Vagina (tissue), 2 donors: ENCODE measurements around the gene FLT4. TPM values are rescaled to one million over a fixed set of nuclear protein-coding genes. Genes with fewer than 3 reads are reported as not detected.

Experiments
- DNase-seq, 2 donors: peaks; one replicate each; pipeline ENCODE4 v3.0.0-alpha.2; 2017; ENCODE audit errors: extremely low spot score in 2 of 2
- H3K27ac ChIP-seq: fragments of 200-600 bp; sonication (generic); one replicate; pipeline ENCODE4 v1.5.1; 2019
- H3K27me3 ChIP-seq: fragments of 200-600 bp; sonication (generic); one replicate; pipeline ENCODE4 v1.5.1; 2019
- H3K36me3 ChIP-seq, 2 donors: fragments of 200-600 bp; sonication (generic); one replicate each; pipeline ENCODE4 v1.5.1; 2017 to 2019
- H3K4me1 ChIP-seq: fragments of 200-600 bp; sonication (generic); one replicate; pipeline ENCODE4 v1.5.1; 2019
- H3K4me3 ChIP-seq, 2 donors: fragments of 200-600 bp; sonication (generic); 1 replicate in 1 of 2; 2 replicates in 1 of 2; pipeline ENCODE4 v1.5.1; 2016 to 2019
- H3K9me3 ChIP-seq: fragments of 200-600 bp; sonication (generic); one replicate; pipeline ENCODE4 v1.5.1; 2019
- POLR2A ChIP-seq, 2 donors: fragments of 450-650 bp; IDR thresholded peaks; one replicate each; pipeline ENCODE4 v1.6.1; 2017; ENCODE audit warnings: antibody characterized with exemption in 2 of 2, mild to moderate bottlenecking in 2 of 2, moderate library complexity in 2 of 2
- POLR2AphosphoS5 ChIP-seq, 2 donors: sonication (generic); formaldehyde crosslinking; IDR thresholded peaks; one replicate each; pipeline ENCODE4 v1.9.0; 2017; ENCODE audit warnings: antibody characterized with exemption in 2 of 2, mild to moderate bottlenecking in 2 of 2, low read depth in 1 of 2; ENCODE audit not compliant: insufficient read depth in 1 of 2
- intact Hi-C: fragments of 100-400 bp; cut with DNase I; formaldehyde crosslinking; loops from one replicate; pipeline ENCODE4 v1.15.1; 2023
- total RNA-seq: library from RNA; depleted of rRNA; stranded (reverse); fragments of >200 nt; gene quantifications from one replicate; pipeline ENCODE4 v1.2.3, GENCODE V29; 2016
- TF ChIP-seq, protein P1 (sequence below), 3 experiments: fragments of 450-650 bp in 2 of 3; fragments of 200-600 bp in 1 of 3; sonication (generic) in 1 of 3; IDR thresholded peaks; one replicate each; pipeline ENCODE4 v1.5.1; 2017 to 2019; ENCODE audit warnings: antibody characterized with exemption in 3 of 3, mild to moderate bottlenecking in 2 of 3, moderate library complexity in 2 of 3

The FLT4 gene
- total RNA-seq, 1 donor from 2014 or later = 20.9 TPM

DNA sequence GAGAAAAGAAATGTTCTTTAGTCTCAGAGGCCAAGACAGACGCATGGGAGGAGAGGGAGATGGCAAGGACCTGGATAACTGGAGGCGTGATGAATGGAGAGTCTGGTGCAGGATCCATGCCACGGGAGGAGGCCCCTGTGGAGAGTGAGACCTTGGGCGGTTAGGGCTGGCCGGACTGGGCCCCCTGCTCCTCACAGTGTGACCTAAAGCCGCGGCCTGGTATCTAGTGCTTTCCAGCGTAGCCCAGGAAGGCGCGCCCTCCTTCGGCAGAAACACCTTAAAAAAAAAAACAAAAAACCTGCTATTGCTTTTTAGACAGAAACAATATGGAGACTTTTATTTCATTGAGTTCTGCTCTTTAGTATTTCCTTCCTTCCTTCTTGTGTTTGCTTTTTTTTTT is 91.2 kb downstream of the FLT4 start:
- TF ChIP-seq POLR2A (IDR thresholded peaks at IDR 0.05) = no peak
- TF ChIP-seq, protein P1, sequence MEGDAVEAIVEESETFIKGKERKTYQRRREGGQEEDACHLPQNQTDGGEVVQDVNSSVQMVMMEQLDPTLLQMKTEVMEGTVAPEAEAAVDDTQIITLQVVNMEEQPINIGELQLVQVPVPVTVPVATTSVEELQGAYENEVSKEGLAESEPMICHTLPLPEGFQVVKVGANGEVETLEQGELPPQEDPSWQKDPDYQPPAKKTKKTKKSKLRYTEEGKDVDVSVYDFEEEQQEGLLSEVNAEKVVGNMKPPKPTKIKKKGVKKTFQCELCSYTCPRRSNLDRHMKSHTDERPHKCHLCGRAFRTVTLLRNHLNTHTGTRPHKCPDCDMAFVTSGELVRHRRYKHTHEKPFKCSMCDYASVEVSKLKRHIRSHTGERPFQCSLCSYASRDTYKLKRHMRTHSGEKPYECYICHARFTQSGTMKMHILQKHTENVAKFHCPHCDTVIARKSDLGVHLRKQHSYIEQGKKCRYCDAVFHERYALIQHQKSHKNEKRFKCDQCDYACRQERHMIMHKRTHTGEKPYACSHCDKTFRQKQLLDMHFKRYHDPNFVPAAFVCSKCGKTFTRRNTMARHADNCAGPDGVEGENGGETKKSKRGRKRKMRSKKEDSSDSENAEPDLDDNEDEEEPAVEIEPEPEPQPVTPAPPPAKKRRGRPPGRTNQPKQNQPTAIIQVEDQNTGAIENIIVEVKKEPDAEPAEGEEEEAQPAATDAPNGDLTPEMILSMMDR (IDR thresholded peaks at IDR 0.05) = no peak
- intact Hi-C loops = no loop called here
- Histone ChIP-seq H3K27me3 (no peaks in the 10 kb centered on the region), H3K27ac (no peak overlapping the region), H3K4me1 (no peaks in the 10 kb centered on the region), H3K36me3 (peaks cover 0 to 8% of the 10 kb centered on the region in 2 donors), H3K4me3 (no peak overlapping the region), H3K9me3 (no peaks in the 10 kb centered on the region)
- DNase-seq = no peak

DNA sequence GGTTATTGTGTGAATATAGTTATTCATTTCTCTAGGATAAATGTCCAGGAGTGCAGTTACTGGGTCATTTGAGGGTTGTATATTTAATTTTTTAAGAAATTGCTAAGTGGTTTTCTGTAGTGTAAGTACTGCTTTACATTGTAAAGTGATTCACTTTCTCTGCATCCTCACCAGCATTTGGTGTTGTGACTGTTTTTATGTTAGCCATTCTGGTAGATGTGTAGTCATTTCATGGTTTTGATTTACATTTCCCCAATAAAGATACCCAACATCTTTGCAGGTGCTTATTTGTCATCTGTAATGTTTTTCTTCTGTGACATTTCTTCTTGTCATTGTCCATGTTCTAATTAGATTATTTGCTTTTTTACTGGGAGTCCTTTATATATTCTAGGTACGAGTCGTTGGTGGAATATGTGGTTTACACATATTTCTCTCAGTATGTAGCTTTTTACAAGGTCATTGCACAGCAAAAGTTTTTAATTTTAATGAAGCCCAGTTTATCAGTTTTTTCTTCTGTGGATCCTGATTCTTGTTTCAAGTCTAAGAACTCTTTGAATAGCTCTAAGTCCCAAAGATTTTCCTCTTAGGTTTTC is 92.1 kb downstream of the FLT4 start:
- no peak overlapping the region for H3K27ac ChIP-seq
- no peaks in the 10 kb centered on the region for H3K4me1 ChIP-seq
- H3K9me3 ChIP-seq = no peaks in the 10 kb centered on the region
- no peak overlapping the region for H3K4me3 ChIP-seq
- no peaks in the 10 kb centered on the region for H3K27me3 ChIP-seq
- TF ChIP-seq, protein P1 (IDR thresholded peaks at IDR 0.05) = no peak
- no peak for TF ChIP-seq POLR2AphosphoS5 (IDR thresholded peaks at IDR 0.05; ENCODE audit: insufficient read depth in 1 of 2, low read depth in 1 of 2)
- intact Hi-C loops = no loop called here
- H3K36me3 ChIP-seq = peaks cover 0 to 11% of the 10 kb centered on the region in 2 donors
- DNase-seq = no peak

DNA sequence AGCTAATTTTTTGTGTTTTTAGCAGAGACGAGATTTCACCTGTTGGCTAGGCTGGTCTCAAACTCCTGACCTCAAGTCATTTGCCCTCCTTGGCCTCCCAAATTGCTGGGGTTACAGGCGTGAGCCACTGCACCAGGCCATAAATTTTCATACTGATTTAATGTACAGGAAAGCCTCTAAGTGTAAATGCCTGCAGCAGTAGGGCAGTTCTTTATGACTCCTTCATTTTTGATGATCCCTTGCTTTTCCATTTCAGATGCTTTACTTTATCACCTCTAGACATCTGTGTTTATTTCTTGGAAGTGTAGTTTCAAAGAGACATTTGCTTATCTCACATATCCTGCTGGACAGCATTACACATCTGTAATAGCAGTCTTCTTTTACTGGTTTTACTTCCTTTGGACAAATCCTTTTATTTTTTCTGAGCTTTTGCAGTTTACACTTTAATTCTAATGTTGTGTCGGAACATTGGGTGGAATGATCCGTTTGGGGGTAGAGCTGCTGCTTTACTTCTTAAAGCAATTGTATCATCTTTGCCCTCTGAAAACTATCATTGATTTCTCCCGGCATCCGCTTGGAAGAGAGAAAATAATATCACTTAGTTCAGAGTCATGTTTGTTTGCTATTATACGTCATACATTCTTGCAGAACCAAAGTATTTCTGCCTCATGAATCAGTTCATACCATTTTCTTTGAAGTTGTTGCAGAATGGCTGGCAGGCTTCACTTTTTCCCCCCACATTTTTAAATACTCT is 94.1 kb downstream of the FLT4 start:
- Histone ChIP-seq H3K4me1 (no peaks in the 10 kb centered on the region), H3K36me3 (peaks cover 0 to 20% of the 10 kb centered on the region in 2 donors), H3K27ac (no peak overlapping the region), H3K4me3 (no peak overlapping the region), H3K27me3 (no peaks in the 10 kb centered on the region), H3K9me3 (no peaks in the 10 kb centered on the region)
- TF ChIP-seq POLR2A (IDR thresholded peaks at IDR 0.05) (no peak), POLR2AphosphoS5 (IDR thresholded peaks at IDR 0.05; ENCODE audit: insufficient read depth in 1 of 2, low read depth in 1 of 2) (no peak)
- TF ChIP-seq, protein P1 (IDR thresholded peaks at IDR 0.05) = no peak
- intact Hi-C loops = no loop called here
- DNase-seq = no peak

DNA sequence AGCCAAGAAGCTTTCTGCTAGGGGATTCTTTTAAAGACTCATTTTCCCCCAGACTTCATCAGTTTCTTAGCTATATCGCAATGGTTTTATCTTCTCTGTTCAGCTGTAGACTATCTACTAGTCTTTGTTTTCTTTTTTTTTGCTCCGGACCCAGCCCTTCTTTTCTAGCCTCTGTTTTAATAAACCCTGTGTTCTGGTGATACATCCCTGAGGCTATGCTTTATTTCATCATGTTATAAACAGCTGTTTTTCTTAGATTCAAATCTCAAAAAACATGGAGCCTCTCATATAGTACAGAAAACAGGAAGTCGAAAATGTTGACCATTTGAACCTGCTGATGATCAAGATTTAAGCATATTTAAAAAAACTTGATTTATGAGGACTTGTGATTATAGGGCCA is 95.9 kb downstream of the FLT4 start:
- Histone ChIP-seq H3K4me1 (no peaks in the 10 kb centered on the region), H3K9me3 (no peaks in the 10 kb centered on the region), H3K27ac (no peak overlapping the region), H3K36me3 (peaks cover 0 to 23% of the 10 kb centered on the region in 2 donors), H3K4me3 (no peak overlapping the region), H3K27me3 (no peaks in the 10 kb centered on the region)
- DNase-seq = no peak
- intact Hi-C loops = no loop called here
- TF ChIP-seq, protein P1 (IDR thresholded peaks at IDR 0.05) = no peak
- TF ChIP-seq POLR2AphosphoS5 (IDR thresholded peaks at IDR 0.05; ENCODE audit: insufficient read depth in 1 of 2, low read depth in 1 of 2) = no peak
- TF ChIP-seq POLR2A (IDR thresholded peaks at IDR 0.05) = no peak

Other genes starting within 250 kb of the FLT4 start
- gene CNOT6, start 155.2 kb downstream of the FLT4 start, total RNA-seq = 21.4 TPM
- gene SCGB3A1, start 58.1 kb downstream of the FLT4 start, total RNA-seq = not detected
- not detected for gene OR2Y1, start 90.5 kb upstream of the FLT4 start, total RNA-seq
- 152 TPM for gene MGAT1, start 153.2 kb upstream of the FLT4 start, total RNA-seq
- 22.3 TPM for gene ZFP62, start 211.7 kb upstream of the FLT4 start, total RNA-seq
- not detected for gene BTNL8, start 249.6 kb upstream of the FLT4 start, total RNA-seq